Kasumi-1 (cell line): Measurements from ENCODE around the gene DCUN1D2.

ENCODE experiments used
- DNase-seq, 2 experiments: peaks; one replicate each; lab custom pipeline; 2025; lab: John Stamatoyannopoulos, UW

DCUN1D2 gene

DNA sequence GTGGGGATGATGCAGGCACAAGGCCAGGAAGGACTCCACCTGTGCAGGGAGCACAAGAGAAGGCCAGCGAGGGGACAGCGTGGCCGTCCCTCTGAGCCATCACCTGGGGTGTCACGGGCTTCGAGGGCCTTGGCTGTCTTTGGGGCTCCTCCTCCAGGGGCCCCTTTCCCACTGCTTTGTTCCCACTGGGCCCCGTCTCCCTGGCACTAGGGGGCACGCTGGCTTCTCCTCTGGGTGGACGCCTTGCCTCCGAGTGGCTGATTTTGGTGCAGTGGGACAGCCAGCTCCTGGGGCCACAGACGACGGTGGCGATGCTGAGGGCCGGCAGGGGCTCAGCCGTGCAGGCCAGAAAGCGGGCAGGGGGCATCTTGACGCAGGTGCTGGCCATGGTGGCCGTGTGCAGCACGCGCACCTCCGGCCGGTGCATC is 83.4 kb downstream of the DCUN1D2 start:
- DNase-seq, result no peak

DNA sequence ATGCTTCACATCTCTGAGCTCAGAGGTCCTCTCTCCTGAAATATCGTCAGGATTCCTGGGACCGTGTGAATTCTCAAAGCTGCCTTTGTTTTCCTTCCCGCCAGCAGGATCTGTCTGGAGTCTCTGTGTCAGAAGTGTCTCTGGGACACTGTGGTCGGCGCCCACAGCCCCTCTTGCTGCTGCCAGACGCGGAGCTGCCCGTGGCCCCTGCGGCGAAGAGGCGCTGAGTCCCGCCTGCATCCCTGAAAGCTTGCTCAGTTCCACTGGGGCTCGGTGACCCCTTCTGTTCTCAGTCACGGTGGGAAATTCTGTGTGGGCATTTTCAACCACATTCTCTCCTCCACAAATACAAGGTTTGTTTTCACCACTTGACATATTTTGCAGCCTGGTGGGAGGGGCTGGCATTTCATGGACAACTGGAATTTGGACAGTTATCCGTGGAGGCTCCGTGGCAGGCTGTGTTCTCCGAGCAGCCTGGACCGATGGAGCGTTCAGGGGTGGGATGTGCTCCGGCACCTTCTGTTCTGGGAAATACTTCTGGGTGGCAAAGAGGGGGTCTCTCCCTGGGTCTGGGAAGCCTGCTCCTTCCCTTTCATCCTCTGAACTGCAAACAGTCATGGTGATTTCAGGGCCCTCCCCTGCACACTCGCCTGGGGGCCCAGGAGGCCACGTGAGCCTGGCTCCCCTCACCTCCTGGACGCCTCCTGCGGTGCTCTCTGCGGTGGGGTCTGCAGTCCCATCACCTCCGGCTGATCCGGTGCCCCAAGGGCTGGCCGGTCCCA is 84.0 kb downstream of the DCUN1D2 start:
- DNase-seq, result no peak
